BE2C (cell line): ENCODE results near the gene UBE2V1.
"Not testable (repeated sequence)": the region's sequence is repeated elsewhere in the genome, so short reads cannot be mapped to it uniquely, and the experiment has no call there.

ENCODE experiments used
- DNase-seq: peaks from one replicate; pipeline ENCODE4 v3.0.0-alpha.2; 2020
- H3K27me3 ChIP-seq: fragments of 250-450 bp; sonication (Bioruptor Pico); 2 replicates; pipeline ENCODE4 v1.5.1; 2020; ENCODE audit warnings: mild to moderate bottlenecking
- H3K36me3 ChIP-seq: fragments of 250-450 bp; sonication (Bioruptor Pico); 2 replicates; pipeline ENCODE4 v1.5.1; 2020; ENCODE audit warnings: mild to moderate bottlenecking
- H3K4me1 ChIP-seq: fragments of 250-450 bp; sonication (Bioruptor Pico); 2 replicates; pipeline ENCODE4 v1.5.1; 2020
- H3K4me3 ChIP-seq: 2 replicates; pipeline ENCODE4 v1.5.1; 2011; ENCODE audit warnings: low read depth, low read length
- H3K9me3 ChIP-seq: fragments of 250-450 bp; sonication (Bioruptor Pico); 2 replicates; pipeline ENCODE4 v1.5.1; 2020
- TF ChIP-seq, protein P1 (sequence below): IDR thresholded peaks from 2 replicates; pipeline ENCODE4 v1.5.1; 2012; ENCODE audit warnings: mild to moderate bottlenecking, low read depth, low read length

UBE2V1 gene

DNA sequence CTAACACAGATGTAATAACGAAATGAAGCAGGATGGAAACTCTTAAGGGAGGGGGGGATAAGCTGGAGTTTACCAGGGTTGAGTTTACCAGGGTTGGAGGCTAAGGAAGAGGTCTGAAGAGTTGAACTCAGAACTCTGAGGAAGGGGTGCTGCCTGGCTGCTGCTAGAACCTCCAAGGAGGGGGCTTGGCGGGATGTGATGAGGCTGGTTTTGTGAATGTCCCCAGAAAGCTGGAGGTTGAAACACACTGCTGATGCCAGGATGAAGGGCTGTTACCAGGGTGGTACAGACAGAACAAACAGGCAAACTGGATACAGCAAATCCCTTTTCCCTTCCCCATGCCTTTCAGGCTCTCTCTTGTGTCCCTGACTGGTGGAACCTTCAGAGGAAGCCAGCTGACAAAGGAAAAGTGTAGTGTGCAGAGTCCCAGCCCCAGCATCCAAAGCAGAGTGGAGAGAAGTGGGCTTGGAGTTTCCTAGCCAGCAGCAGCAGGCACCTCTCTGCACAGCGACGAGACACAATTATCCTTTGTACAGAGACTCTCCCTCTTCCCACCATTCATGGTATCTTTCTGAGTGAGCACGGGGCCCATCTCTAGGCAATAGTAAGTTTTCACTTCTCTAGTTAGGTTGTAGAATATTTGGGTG lies 23.7 kb downstream of the UBE2V1 start:
- no peak overlapping the region for H3K4me3 ChIP-seq
- TF ChIP-seq, protein P1, sequence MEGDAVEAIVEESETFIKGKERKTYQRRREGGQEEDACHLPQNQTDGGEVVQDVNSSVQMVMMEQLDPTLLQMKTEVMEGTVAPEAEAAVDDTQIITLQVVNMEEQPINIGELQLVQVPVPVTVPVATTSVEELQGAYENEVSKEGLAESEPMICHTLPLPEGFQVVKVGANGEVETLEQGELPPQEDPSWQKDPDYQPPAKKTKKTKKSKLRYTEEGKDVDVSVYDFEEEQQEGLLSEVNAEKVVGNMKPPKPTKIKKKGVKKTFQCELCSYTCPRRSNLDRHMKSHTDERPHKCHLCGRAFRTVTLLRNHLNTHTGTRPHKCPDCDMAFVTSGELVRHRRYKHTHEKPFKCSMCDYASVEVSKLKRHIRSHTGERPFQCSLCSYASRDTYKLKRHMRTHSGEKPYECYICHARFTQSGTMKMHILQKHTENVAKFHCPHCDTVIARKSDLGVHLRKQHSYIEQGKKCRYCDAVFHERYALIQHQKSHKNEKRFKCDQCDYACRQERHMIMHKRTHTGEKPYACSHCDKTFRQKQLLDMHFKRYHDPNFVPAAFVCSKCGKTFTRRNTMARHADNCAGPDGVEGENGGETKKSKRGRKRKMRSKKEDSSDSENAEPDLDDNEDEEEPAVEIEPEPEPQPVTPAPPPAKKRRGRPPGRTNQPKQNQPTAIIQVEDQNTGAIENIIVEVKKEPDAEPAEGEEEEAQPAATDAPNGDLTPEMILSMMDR: no peak
- H3K9me3 ChIP-seq: no peaks in the 10 kb centered on the region
- no peak for DNase-seq
- H3K27me3 ChIP-seq: no peaks in the 10 kb centered on the region
- H3K4me1 ChIP-seq: peaks cover 3% of the 10 kb centered on the region; the same call in 1 of the 2 replicates
- peaks cover 23% of the 10 kb centered on the region for H3K36me3 ChIP-seq

DNA sequence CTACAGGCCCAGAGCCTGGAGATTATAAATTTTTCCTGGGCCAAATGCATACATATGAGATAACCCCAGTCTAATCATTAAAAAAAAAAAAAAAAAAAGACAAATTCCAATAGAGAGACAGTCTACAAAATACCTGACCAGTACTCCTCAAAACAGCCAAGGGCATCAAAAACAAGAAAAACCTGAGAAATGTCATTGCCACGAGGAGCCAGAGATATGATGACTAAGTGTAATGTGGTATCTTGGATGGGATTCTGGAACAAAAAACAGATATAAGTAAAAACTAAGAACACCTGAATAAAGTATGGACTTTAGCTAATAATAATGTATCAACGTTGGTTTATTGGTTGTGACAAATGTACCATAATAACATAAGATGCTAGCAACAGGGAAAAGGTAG lies 24.9 kb downstream of the UBE2V1 start:
- Histone ChIP-seq H3K9me3 (no peaks in the 10 kb centered on the region), H3K36me3 (peaks cover 25% of the 10 kb centered on the region), H3K4me3 (no peak overlapping the region), H3K27me3 (no peaks in the 10 kb centered on the region), H3K4me1 (peaks cover 3% of the 10 kb centered on the region; the same call in 1 of the 2 replicates)
- no peak for DNase-seq
- TF ChIP-seq, protein P1: no peak

DNA sequence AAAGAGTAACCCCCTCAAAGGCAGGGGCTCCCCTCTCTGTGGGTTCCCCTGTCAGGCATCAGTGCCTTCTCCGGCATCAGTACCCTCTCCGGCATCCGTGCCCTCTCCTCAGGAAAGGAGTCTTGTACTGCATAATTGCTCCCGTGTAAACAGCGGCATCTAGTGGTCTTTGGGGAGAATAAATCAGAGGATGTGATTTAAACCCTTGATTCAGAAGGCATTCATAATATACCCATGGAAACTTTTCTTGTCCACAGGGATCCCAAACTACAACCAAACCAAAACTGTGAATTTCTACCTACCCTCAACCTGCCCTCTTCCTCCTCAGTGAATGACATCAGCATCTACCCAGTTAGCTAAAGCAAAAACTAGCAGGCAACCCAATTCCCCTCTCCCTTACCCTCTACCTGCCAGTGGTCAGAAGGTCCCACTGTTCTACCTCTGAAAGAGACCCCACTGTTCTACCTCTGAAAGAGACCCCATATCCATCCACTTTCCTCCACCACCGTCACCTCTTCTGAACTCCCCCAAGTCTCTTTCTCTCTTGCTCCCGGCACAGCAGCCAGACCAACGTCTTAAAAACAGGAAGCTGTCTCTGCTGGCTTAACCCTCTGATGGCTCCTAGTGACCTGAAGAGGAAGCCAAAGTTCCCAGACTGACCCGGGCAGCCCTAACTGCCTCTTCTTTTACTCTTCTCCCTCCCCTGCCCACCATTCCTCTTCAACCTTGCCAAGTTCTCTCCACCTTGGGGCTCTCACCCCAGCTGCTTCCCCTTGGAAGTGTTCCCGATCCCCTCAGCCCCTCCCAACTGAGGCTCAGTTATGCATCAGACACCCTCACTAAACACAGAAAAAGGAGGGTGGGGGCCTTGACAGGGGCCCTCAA lies 27.2 kb downstream of the UBE2V1 start:
- Histone ChIP-seq H3K9me3 (no peaks in the 10 kb centered on the region), H3K27me3 (no peaks in the 10 kb centered on the region), H3K4me3 (no peak overlapping the region), H3K36me3 (peaks cover 22% of the 10 kb centered on the region), H3K4me1 (peaks cover 3% of the 10 kb centered on the region; the same call in 1 of the 2 replicates)
- peak; percentile 72 for DNase-seq
- TF ChIP-seq, protein P1: peak; percentile 92

DNA sequence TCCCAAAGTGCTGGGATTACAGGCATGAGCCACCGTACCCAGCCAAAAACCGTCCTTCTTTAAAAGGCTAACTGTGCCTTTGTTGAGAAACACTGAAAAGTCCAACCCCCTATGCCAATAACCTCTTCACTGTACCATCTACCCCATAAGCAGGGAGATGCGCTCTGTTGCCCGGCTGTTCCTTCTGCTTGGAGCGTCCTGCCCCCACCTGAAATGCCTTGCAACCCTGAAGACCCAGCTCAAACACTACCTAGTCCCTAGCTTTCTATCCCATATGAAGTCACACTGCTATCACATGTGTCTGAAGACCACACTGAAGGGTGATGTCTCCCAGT lies 27.8 kb downstream of the UBE2V1 start:
- Histone ChIP-seq H3K4me3 (no peak overlapping the region), H3K4me1 (peaks cover 3% of the 10 kb centered on the region; the same call in 1 of the 2 replicates), H3K36me3 (peaks cover 27% of the 10 kb centered on the region), H3K27me3 (no peaks in the 10 kb centered on the region), H3K9me3 (no peaks in the 10 kb centered on the region)
- no peak for DNase-seq
- TF ChIP-seq, protein P1: no peak

GRCh38 chr20:50083034-50083433 lies 29.9 kb downstream of the UBE2V1 start:
- DNase-seq: no peak
- Histone ChIP-seq H3K4me3 (no peak overlapping the region), H3K9me3 (no peaks in the 10 kb centered on the region), H3K27me3 (no peaks in the 10 kb centered on the region), H3K36me3 (peaks cover 24% of the 10 kb centered on the region), H3K4me1 (peaks cover 3% of the 10 kb centered on the region; the same call in 1 of the 2 replicates)
- TF ChIP-seq, protein P1: no peak

GRCh38 chr20:50082056-50082455 lies 30.9 kb downstream of the UBE2V1 start:
- DNase-seq, H3K27me3 ChIP-seq, H3K4me3 ChIP-seq, H3K4me1 ChIP-seq, H3K9me3 ChIP-seq: not testable (repeated sequence)
- H3K36me3 ChIP-seq: peaks cover 24% of the 10 kb centered on the region
